ENCODE measurements around the gene SCP2.

DNA sequence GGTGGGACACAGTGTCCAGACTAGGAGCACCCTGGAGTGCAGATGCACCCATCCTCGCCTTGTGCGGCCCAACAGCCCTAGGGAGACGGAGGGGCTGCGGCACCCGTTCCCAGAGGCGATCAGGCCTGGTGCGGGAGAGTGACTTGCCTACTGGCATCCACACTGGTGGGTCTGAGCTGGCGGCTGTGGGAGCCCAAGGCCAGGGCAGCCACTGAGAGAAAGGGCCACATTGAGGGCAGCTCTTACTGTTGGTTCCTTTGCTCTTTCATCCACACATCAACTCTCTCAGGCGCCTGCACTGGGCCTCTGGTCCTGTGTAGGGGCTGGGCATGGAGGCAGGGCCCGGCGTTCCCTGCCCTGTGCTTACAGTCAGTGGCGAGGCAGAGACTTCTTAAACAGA, 143.5 kb downstream of the SCP2 start:
- TF ChIP-seq EP300 (IDR thresholded peaks at IDR 0.05; ENCODE audit: borderline replicate concordance in 1 of 2, low read depth in 1 of 2, low read length in 1 of 2) (no peak), SIN3A (IDR thresholded peaks at IDR 0.05; ENCODE audit: borderline replicate concordance, low read depth, low read length) (no peak), TCF12 (IDR thresholded peaks at IDR 0.05) (no peak)
- TF ChIP-seq, protein P1, sequence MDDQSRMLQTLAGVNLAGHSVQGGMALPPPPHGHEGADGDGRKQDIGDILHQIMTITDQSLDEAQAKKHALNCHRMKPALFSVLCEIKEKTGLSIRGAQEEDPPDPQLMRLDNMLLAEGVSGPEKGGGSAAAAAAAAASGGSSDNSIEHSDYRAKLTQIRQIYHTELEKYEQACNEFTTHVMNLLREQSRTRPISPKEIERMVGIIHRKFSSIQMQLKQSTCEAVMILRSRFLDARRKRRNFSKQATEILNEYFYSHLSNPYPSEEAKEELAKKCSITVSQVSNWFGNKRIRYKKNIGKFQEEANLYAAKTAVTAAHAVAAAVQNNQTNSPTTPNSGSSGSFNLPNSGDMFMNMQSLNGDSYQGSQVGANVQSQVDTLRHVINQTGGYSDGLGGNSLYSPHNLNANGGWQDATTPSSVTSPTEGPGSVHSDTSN (IDR thresholded peaks at IDR 0.05), result no peak
- TF ChIP-seq, protein P2, sequence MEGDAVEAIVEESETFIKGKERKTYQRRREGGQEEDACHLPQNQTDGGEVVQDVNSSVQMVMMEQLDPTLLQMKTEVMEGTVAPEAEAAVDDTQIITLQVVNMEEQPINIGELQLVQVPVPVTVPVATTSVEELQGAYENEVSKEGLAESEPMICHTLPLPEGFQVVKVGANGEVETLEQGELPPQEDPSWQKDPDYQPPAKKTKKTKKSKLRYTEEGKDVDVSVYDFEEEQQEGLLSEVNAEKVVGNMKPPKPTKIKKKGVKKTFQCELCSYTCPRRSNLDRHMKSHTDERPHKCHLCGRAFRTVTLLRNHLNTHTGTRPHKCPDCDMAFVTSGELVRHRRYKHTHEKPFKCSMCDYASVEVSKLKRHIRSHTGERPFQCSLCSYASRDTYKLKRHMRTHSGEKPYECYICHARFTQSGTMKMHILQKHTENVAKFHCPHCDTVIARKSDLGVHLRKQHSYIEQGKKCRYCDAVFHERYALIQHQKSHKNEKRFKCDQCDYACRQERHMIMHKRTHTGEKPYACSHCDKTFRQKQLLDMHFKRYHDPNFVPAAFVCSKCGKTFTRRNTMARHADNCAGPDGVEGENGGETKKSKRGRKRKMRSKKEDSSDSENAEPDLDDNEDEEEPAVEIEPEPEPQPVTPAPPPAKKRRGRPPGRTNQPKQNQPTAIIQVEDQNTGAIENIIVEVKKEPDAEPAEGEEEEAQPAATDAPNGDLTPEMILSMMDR (IDR thresholded peaks at IDR 0.05), result no peak
- TF ChIP-seq, protein P3, sequence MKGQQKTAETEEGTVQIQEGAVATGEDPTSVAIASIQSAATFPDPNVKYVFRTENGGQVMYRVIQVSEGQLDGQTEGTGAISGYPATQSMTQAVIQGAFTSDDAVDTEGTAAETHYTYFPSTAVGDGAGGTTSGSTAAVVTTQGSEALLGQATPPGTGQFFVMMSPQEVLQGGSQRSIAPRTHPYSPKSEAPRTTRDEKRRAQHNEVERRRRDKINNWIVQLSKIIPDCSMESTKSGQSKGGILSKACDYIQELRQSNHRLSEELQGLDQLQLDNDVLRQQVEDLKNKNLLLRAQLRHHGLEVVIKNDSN (IDR thresholded peaks at IDR 0.05; ENCODE audit: borderline replicate concordance, low read depth), result no peak

All from SK-N-SH (cell line).